ENCODE measurements around the gene PC.

Gene PC

GRCh38 chr11:66910669-66911068 lies 47.5 kb downstream of the PC start:
- DNase-seq (ENCODE audit: low read depth in 2 of 2), result no peak

- DNase-seq (ENCODE audit: low read depth in 2 of 2), result no peak
Measured at GRCh38 chr11:66910016-66910415, 48.2 kb downstream of the PC start.

GRCh38 chr11:66909181-66909580 lies 49.0 kb downstream of the PC start:
- DNase-seq (ENCODE audit: low read depth in 2 of 2), result no peak

- DNase-seq (ENCODE audit: low read depth in 2 of 2), result no peak
Measured at GRCh38 chr11:66907751-66908630, 50.2 kb downstream of the PC start.

- no peak for DNase-seq (ENCODE audit: low read depth in 2 of 2)
Measured at GRCh38 chr11:66906061-66906733, 52.0 kb downstream of the PC start.

GRCh38 chr11:66905631-66906030 lies 52.6 kb downstream of the PC start:
- no peak for DNase-seq (ENCODE audit: low read depth in 2 of 2)

GRCh38 chr11:66904981-66905521 lies 53.1 kb downstream of the PC start:
- DNase-seq (ENCODE audit: low read depth in 2 of 2), result no peak

- no peak for DNase-seq (ENCODE audit: low read depth in 2 of 2)
Measured at GRCh38 chr11:66904561-66904960, 53.6 kb downstream of the PC start.

- no peak for DNase-seq (ENCODE audit: low read depth in 2 of 2)
Measured at GRCh38 chr11:66904055-66904454, 54.1 kb downstream of the PC start.

- no peak for DNase-seq (ENCODE audit: low read depth in 2 of 2)
Measured at GRCh38 chr11:66902486-66903177, 55.6 kb downstream of the PC start.

- DNase-seq (ENCODE audit: low read depth in 2 of 2), result no peak
Measured at GRCh38 chr11:66901964-66902390, 56.2 kb downstream of the PC start.

- DNase-seq (ENCODE audit: low read depth in 2 of 2), result no peak
Measured at GRCh38 chr11:66894141-66894540, 64.0 kb downstream of the PC start.

- no peak for DNase-seq (ENCODE audit: low read depth in 2 of 2)
Measured at GRCh38 chr11:66892911-66893310, 65.3 kb downstream of the PC start.

- DNase-seq (ENCODE audit: low read depth in 2 of 2), result peak; percentile 64 to 67
Measured at GRCh38 chr11:66891851-66892660, 66.1 kb downstream of the PC start.

- DNase-seq (ENCODE audit: low read depth in 2 of 2), result no peak
Measured at GRCh38 chr11:66889960-66890359, 68.2 kb downstream of the PC start.

- no peak for DNase-seq (ENCODE audit: low read depth in 2 of 2)
Measured at GRCh38 chr11:66888282-66888681, 69.9 kb downstream of the PC start.

GRCh38 chr11:66887526-66887925 lies 70.7 kb downstream of the PC start:
- no peak for DNase-seq (ENCODE audit: low read depth in 2 of 2)

GRCh38 chr11:66886671-66887221 lies 71.4 kb downstream of the PC start:
- DNase-seq (ENCODE audit: low read depth in 2 of 2), result no peak

- no peak for DNase-seq (ENCODE audit: low read depth in 2 of 2)
Measured at GRCh38 chr11:66885950-66886440, 72.2 kb downstream of the PC start.

- DNase-seq (ENCODE audit: low read depth in 2 of 2), result no peak
Measured at GRCh38 chr11:66885469-66885868, 72.7 kb downstream of the PC start.

- no peak for DNase-seq (ENCODE audit: low read depth in 2 of 2)
Measured at GRCh38 chr11:66884443-66884842, 73.7 kb downstream of the PC start.
